ENCODE results near the gene DLL1.

Gene DLL1

DNA sequence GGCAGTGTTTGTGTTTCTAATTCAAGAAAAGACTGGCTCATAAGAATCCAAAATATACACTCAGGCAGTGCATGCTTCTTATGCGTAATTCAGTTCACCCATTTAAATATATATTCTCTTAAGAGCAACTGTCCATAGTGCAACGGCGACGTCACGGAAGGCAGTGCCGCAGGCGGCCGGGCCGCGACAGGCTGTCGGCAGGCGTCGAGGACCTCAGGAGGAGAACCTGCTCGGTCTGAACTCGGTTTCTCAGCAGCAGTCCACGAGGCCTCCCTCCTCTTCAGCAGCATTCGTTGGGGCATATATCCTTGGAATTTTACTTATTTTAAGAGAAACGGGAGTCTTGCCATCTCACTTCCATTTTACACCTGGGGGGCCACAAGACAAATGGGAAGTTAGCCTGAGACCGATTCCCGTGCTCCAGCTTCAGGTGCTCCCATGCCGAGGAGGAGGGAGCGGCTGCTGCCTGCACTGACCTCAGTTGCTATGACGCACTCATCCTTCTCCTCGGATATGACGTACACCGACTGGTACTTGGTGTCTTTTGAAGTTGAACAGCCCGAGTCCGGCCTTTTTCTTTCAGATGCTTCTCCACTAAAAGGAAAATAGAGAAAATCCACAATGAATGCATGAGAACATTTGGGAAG, 8.2 kb downstream of the DLL1 start:
- DNase-seq = no peak

DNA sequence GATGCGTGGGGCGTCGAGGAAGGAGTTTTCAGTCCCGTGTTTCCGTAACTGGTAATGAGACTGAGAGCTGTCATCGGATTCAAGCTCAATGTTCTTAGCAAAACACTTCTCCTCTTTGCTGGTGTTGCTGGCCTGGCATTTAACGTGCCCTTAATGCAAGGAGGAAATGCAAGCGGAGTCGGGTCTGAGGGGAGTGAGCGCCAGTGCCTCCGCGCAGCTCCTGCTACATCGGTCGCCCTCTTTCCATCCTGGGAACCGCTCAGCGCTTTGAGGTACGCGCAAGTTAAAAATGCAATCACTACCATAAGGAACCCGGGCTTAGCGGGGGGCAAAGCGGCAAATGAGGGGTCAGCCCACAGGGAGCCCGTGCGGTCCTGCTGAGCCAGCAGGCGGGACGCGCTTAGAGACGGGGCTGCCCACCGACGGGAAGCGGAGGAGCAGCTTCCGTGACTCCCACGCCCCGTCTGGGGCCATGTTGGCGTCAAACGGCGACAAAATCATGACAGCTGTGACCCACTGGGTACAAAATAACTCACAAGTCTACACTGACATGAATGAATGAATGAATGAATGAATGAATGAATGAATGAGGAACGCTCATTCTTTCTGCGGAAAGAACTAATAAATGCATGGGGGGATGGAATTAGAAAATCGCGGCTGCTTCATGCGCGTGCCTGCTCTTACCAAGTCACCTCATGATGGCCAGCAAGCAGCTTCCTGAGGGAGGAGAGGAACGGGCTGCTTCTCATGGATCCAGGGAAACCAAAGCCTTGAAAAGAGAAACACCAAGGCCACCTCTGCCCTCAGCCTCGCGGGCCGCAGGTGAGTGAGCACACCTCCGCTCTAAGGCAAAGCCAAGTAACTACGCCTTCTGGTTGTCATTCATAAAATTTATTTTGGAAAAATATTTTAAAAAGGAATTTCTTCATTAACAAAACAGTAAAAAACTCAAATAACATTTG, 9.3 kb downstream of the DLL1 start:
- no peak for DNase-seq

DNA sequence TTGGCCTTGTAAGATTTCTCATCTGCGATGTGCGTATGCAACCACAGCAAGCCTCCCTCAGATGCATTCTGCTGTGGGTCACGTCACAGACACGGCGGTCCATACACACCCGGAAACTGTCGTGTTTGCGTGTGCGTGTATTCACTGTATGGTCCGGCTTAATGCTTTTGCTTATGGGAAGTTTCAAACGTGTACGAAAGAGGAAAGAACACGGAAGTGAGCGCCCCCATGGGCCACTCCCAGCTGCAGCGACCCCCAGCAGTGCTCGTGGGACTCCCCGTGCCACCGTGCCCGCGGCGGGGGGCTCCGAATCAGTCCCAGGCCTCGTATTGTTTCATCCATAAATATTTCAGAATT, 10.2 kb downstream of the DLL1 start:
- DNase-seq = no peak

DNA sequence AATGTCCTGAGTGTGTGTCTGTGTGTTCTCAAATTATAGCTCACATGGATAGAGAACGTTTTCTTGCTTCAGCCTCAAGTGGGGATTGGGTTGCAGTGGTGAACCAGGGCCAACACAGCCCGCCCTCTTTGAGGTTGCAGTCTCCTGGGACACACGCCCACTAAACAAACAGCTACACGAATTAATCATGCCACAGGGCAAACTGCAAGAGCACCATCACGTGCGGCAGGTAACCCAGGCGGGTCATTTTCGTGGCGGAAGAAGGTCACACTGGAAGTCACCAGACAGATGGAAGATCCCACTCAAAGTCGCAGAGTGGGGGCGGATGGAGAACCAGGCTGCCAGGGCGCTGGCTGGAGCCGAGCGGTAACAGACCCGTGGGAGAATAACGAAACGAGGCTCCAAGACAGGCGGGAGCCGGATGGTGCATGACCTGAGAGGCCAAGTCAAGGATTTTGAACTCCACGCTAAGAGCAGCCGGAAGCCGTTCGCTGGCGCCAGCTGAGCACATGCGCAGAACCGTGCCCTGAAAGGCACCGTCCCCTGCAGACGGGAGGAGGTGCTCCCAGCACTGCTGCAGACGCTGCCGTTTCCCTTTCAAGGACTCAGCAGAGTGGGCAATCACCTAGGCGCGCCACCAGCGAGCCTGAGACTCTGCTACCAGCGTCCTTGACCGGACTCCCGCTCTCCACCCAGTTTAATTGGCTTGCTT, 10.7 kb downstream of the DLL1 start:
- DNase-seq = no peak

DNA sequence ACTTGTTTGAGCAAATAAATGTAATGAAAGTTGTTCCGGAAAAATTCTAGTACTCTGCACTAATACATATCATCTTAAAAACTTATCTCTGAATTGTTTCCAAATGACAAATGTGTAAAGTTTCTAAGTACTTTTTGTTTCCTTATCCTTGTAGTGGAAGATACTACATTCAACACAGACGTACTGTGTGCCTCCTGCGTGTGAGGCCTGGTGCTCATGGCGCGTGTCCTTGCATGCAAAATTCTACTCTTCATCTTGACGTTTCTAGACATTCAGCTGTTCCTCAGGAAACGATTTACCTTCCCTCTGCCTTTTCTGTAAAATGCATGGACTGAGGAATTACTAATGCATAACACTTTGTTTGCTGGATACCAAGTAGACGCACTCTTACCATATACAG, 11.5 kb downstream of the DLL1 start:
- DNase-seq = no peak

DNA sequence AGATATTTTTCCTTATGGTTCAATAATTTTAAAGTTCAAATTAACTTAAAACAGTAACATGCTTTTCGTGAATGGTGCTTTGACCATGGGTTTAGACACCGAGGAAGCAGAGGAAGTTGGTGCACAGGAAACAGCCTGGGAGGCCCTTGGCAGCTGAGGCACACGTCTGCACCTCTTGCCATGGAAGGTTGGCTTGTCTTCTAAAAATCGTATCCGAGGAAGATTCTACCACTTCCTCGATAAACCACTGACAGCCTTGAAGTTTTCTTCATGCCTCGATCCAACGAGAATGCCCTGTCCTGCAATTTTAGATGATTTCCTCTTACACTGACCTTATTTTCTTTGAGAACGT, 12.2 kb downstream of the DLL1 start:
- peak; percentile 20 for DNase-seq

DNA sequence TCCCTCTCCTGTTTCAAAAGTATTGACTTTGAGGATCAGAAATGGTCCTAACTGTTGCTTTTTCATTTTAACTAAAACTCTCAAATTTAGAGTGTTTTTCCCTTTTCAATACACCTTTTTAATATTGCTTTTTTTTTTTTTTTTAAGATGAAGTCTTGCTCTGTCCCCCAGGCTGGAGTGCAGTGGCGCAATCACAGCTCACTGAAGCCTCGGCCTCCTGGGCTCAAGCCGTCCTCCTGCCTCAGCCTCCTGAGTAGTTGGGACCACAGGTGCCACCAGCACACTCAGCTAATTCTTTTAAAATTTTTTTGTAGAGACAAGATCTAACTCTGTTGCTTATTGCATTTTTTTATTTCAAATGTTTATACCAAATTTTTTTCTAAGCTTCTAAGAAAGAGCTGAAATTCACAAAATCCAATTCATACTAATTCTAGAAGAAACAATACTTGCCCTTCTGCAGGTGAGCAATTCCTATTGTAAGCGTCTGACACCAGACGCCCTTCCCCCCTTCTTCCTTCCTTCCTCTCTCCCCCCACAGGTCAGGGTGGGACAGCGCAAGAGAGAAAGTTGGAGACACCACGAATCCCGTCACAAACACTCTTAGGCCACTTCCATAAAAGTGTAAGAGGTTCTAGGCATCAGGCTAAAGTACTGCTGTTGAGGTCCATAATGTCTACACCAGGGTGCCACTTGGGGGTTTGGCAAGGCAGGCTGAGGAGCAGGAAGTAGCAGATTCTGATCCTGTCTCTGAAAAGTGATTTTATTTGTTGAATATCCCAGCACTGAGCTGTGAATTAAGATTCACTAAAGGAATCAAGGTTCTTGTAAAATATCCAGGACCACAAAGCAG, 12.8 kb downstream of the DLL1 start:
- no peak for DNase-seq

DNA sequence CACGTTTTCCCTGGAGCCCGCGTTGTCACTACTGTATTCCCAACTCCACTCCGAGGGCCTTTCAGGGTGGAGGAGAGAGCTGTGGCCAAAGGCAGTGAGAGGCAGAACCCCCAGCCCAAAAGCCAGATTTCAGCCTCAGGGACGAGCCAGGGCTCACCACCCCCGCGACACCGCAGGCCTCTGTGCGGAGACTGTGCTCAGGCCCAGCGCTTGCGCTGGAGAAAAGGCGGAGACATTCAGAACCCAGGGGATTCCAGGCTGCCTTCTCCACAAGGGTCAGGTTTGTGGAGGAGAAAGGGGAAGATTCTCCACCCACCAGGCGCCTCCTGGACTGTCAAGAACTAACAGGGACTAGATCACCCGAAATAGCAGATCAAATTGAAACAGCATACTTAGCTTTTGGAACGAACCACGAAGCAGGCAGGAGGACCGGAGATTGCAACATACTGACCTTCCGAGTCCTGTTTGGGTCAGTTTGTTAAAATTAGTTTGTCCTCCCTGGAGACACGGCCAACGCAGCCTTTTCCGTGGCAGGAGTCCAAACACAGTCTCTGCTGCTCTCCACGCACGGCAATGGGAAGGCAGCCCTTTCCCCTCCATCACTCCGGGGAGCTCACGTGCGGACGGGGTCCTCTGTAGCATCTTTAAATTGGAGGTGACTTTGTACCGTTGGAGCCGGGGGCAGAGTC, 14.4 kb downstream of the DLL1 start:
- DNase-seq = no peak

DNA sequence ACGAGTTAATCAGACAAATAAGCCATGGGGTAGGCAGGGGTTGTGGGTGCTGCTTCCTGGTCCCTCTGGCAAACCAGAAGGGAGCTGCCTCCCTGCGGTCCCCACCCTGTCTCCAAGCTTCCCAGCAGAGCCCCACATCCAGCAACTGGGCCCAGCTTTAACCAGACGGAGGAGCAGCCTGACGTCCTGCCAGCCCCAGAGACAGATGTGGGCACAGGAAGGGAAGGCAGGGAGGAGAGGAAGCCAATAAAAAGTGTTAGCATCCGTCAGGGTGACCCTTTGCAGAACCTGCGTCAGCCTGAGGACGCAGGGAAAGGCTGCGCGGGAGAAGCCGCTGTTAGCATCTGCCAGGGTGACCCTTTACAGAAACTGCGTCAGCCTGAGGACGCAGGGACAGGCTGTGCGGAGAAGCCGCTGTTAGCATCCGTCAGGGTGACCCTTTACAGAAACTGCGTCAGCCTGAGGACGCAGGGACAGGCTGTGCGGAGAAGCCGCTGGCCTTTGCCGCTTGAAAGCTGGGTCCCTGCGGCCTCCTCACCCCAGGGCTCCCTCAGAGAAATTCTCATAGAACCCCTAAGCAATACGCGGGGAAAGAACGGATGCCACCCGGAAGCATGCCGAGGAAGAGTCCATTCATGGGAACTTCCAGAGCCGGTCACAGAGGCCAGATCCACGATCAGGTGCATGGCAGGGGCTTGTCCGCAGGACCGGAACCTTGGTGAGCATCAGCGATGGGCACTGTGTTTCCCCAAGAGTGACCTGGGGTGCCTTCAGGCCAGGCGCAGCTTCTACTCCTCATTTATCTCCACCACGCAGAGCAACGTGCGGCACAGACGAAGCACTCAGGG, 15.9 kb downstream of the DLL1 start:
- no peak for DNase-seq

DNA sequence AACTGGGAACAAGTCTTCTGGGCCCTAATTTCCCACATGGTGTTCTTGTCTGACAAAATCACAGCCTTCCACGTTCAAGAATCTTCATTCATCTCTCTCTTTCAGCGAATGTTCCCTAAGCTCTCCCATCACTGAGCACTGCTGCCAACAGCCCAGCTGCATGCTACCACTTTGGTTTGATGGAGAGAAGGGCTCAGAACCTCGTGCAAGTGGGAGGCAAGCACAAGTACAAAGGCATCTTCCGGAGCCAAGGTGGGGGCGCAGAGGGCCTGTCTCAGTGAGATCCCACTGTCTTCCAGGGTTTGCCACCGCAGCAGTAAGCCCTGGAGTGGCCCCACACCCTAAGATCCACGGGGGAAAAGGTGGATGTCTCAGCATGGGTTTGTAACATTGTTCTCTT, 17.2 kb downstream of the DLL1 start:
- DNase-seq = no peak

DNA sequence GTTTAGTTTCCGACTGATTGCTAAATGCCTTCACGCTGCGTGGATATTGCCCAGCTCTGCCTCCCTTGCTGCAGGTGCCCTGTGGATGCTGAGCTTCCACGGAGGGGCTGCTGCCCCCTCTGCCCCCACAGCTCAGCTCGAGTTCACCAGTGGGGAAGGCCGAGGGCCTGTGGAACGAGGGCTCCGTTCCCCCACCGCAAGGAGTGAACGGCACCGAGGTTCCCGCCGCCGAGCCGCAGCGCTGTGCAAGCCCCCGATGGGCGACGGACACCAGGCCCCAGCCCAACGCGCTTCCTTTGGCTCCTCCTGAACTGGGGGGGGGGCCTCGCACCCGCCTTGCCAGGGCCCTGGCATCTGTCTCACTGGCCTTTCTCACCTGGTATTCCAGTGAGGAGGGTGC, 17.7 kb downstream of the DLL1 start:
- no peak for DNase-seq

DNA sequence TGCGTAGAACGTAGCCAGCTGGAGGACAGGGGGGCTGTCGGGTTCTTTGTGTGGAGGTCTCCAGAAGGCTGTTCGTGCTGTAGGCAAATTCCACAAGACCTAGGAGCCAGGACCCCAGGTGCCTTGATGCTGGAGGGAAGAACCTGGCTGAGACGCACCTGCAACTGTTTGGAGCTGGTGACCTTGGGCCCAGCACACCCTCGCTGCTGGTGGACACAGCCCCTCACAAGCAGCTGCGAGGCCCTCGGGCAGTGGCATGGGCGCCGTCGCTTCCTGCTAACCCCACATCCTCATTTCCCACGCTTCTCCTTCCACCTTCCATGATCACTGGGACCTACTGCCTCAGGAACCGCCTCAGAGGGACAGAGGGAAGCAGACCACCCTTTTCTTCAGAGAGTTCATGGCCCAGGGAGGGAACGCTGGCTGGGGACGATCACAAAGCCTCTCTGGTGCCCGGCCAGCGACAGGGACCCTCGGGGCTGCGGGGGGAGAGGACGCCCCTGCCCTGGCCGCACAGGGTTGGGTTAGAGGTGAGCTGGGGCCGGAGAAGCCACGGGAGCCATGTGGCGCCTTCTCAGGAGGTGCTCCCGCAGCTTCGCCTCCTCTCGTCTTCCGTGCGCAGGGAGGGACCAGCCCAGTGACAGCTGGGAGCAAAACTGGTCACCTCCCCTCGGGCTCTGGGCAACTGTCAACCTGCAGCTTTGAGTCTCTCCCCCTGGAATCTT, 18.4 kb downstream of the DLL1 start:
- no peak for DNase-seq

DNA sequence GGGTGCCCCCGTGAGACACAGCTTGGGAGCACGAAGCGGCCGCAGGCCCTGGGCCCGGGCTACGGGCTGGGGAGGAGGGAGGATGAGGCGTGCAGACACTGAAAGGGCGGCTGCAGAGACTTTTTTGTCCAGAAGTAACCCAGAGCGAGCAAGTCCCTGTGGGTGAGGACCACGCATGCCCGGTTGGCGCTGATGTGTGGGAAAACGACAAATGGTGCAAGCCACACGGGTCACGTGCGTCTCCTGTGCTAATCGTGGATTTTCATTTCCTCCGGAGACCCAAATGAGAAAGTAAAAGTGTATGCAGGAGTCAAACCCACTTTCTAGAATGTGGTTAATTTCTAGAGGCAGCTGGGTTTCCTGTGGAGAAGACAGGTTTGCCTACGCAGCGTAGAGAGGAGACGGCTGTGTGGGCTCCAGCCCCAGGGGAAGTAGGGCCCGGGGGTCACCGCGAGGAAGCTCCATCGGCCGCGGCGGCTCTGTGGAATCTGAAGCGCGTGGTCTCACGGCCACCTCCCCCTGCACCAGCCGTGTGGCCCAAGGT, 19.0 kb downstream of the DLL1 start:
- peak; percentile 74 for DNase-seq

DNA sequence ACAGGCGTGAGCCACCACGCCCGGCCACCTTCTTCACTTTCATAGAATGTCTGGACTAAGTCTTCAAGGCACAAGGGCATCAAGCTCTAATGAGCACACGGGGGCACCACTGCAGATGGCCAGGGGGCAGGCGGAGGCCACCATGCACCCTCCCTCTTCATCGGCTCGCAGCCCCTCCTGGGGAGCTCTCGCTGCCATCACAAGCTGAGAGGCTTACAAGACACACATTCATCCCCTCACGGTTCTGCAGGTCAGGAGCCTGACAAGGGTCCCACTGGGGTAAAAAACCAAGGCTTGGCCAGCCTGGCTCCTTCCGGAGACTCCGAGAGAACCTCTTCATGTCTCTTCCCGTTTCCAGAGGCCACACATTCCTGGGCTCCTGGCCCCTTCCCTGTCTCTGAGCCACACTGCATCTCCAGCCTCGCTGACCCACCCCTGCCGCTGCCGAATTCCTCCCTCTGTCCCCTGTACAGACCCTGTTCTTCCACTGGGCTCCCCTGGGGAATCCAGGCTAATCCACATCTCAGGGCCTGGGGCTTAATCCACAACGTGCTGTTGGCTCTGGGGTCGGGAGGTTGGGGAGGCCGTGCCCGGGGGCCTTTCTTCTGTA, 19.8 kb downstream of the DLL1 start:
- no peak for DNase-seq

DNA sequence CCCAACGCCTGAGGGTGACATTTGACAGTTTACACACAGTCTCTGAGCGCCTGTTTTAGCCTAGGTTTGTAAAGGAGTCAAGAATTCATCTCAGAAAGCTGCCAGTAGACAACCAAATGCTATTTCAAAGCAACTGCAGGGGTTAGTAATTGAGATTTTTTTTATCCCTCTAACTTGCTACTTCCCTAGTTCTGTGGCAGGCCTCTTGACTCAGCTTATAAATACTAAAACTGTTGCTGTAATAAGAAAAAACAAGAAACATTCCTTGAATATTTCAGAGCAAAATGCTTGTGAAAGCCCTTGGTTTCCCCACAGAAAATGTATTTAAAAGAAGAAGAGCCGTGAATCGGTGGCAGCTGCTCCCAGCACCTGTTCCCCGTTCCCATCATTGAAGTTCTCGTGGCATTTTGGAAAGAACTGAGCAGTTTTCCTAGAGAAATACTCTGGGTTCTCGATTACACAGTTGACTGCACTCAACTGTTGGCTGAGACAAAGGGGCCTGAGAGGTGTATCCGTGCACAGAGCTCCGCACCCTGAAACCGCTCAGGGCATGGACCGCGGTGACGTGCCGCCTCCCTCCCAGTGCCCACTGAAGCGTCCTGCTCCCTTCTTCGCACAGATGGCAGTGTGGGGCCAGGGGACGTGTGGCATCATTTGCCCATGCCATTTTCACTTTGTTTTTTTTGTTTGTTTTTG, 20.9 kb downstream of the DLL1 start:
- no peak for DNase-seq

DNA sequence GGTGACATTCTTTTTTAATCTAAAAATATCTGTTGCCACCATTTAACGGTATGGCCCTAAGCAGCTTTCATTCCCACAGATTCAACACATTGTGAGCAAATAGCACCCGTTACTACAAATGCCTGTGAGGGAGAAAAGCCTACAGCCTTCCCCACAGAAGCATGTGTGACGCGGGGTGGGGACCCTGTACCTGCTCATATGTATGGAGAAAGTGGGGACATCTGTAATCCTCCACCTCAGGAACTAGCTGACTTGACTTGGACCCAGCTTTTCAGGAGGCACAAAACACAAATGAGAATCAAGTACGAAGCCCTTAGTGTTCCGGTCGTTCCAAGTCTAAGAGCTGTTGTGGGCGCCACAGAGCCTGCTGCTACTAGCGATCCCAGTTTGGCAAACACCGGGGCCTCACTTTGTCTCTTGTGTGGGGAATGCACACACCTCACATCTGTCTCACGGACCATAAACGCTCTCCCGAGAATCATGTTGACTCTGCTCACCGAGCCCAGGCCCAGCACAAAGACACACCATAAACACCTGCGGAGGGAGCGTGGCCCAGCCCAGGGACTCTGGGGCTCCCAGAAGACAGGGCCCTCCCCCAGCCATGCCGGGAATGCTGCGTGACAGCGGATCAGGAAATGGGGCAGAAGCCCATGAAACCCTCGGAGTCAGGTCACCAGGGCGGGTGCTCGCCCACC, 21.6 kb downstream of the DLL1 start:
- DNase-seq = no peak

DNA sequence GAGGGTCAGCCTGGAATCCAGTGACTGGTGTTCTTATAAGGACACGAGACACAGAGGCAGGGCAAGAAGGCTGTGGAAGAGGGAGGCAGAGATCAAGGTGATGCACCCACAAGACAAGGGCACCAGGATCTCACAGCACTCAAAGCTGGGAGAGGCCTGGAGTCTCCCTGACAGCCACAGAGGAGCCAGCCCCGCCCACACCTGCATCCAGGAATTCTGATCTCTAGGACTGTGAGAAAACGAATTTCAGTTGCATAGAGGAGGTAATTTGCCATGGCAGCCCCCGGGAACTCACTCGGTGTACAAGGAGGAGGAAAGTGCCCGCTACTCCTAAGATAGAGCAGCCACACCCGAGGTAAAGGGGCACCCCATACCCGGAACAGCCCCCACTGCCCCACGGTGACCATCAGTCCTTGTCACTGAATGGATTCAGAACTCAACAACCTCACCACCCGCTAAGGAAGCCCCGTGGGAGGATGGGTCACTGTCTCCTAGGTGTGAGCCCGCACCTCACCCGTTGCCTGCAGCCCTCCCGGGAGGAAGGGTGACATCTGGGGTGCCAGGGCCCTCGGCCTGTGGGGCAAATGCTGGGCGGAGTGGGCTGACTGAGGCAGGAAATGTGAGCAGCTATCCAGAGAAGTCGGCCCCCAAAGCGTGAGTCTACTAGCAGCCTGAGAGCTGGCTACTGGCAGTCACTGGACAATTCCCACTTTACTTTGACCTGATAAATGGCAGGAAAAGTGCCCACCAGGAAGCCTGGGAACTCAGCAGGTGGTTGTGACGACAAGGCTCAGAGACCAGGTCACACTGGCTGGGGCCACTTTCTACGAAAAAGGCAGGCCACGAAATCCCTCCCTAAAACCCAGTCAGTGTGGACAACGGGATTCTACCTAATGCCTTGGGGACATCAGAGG, 22.4 kb downstream of the DLL1 start:
- no peak for DNase-seq

DNA sequence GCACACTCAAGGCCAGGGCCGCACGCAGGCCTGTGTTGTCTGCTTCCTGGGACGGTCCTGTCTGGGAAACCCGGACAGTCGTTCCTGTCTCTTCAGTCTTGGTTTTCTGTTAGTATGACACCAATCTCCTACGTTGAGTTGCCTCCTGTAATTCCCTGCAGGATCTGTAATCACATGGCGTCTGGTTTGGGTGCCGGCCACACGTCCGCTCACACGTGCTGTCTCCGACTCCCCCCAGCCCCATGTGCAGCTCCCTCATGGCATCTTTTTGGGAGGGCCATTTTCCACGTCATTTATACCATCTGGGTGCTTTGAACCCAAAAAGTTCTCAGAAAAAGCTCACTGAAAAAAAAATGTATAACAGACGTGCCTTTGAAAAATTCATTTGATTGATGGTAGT, 23.2 kb downstream of the DLL1 start:
- no peak for DNase-seq

All from GDM1 (cell line).